Stimulated activated CD4-positive, alpha-beta T cell treated with anti-CD3 and anti-CD28 coated beads, Interleukin-12 subunit alpha, Interleukin-12 subunit beta, amount 100 ng/mL, for 24 hours (primary cell): Measurements from ENCODE around the gene TMEM235.
A peak's percentile ranks its signal among the peaks of the same experiment; 100 is the strongest.
"Not testable (repeated sequence)": the region's sequence is repeated elsewhere in the genome, so short reads cannot be mapped to it uniquely, and the experiment has no call there.

Experiments
- DNase-seq, 2 experiments: peaks; one replicate each; pipeline ENCODE4 v3.0.0-alpha.2; 2020; ENCODE audit warnings: low read depth in 2 of 2

Gene TMEM235

DNA sequence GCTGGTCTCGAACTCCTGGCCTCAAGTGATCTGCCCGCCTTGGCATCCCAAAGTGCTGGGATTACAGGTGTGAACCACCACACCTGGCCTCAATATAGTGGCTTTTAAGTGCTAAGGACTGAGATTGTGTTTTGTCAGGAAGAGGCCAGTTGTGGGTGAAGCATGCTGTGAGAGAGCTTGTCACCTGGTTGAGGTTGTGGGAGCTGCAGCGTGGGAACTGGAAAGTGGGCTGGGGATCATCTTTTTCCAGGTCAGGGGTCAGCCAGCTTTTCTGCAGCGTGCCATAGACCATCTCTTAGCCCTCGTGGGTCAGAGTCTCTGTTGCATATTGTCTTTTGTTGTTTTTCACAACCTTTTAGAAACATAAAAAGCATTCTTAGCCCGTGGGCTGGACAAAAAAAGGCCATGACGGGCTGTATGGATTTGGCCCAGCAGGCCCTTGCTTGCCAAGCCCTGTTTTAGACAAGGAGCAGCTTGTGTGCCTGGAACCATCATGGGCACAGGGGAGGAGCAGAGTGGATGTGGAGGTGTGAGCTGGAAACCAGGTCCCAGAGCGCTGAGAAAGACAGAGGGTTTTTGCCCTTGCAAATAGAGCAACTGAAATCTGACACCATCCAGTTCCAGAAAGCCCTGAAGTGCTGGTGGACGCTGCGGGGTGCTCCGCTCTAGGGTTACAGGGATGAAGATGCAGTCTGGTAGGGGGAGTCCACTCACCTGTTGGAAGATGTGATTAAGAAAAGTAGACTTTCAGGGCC lies 11.9 kb upstream of the TMEM235 start:
- no peak for DNase-seq

DNA sequence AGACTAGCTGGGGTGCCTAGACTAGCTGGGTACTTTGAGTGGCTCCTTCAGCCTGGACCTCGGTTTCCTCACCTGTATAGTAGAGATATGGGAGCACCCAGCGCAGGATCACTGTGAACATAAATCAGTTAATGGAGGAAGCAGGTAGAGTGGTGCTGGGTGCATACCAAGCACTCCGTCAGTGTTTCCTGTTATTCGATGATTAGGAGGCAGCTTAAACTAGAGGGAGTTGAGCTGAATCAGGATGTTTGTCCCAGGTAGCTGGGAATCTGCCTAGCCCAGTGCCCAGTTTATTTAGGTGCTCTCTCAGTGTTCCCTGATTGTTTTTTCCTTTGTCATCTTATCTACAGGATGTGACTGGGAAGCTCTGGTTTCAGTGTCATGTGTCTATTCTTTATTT lies 8.4 kb upstream of the TMEM235 start:
- DNase-seq: no peak

DNA sequence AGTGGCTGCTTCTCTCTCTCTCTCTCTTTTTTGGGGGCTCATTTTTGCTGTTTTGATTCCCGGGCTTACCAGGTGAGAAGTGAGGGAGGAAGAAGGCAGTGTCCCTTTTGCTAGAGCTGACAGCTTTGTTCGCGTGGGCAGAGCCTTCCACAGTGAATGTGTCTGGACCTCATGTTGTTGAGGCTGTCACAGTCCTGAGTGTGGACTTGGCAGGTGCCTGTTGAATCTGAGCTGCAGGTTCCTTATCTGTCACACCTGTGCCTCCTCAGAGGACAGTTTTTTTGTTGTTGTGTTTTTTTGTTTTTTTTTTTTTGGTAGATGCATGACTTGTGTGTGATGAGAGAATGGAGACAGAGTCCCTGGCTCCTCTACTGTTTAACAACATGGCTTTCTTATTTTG lies 7.7 kb upstream of the TMEM235 start:
- no peak for DNase-seq

GRCh38 chr17:78224231-78225087 lies 7.0 kb upstream of the TMEM235 start:
- no peak for DNase-seq

DNA sequence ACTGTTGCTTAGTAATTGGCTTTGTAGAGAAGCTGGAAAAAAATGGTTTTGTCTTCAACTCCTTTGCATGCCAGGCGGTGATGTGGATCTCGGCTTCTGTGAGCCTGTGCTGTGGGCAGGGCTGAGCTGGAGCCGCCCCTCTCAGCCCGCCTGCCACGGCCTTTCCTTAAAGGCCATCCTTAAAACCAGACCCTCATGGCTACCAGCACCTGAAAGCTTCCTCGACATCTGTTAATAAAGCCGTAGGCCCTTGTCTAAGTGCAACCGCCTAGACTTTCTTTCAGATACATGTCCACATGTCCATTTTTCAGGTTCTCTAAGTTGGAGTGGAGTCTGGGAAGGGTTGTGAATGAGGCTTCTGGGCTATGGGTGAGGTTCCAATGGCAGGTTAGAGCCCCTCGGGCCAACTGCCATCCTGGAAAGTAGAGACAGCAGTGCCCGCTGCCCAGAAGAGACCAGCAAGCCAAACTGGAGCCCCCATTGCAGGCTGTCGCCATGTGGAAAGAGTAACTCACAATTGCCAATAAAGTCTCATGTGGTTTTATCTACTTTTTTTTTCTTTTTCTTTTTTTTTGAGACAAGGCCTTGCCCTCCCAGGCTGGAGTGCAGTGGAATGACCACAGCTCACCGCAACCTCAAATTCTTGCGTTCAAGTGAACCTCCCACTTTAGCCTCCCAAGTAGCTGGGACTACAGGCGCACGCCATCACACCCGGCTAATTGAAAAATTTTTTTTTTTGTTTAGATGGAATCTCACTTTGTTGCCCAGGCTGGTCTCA lies 6.2 kb upstream of the TMEM235 start:
- no peak for DNase-seq

- DNase-seq: no peak
Observed at GRCh38 chr17:78226055-78226758, 5.2 kb upstream of the TMEM235 start.

GRCh38 chr17:78226759-78227454 lies 4.5 kb upstream of the TMEM235 start:
- DNase-seq: no peak

- DNase-seq: no peak
Observed at GRCh38 chr17:78227455-78227916, 3.9 kb upstream of the TMEM235 start.

GRCh38 chr17:78228176-78228575 lies 3.3 kb upstream of the TMEM235 start:
- DNase-seq: no peak

DNA sequence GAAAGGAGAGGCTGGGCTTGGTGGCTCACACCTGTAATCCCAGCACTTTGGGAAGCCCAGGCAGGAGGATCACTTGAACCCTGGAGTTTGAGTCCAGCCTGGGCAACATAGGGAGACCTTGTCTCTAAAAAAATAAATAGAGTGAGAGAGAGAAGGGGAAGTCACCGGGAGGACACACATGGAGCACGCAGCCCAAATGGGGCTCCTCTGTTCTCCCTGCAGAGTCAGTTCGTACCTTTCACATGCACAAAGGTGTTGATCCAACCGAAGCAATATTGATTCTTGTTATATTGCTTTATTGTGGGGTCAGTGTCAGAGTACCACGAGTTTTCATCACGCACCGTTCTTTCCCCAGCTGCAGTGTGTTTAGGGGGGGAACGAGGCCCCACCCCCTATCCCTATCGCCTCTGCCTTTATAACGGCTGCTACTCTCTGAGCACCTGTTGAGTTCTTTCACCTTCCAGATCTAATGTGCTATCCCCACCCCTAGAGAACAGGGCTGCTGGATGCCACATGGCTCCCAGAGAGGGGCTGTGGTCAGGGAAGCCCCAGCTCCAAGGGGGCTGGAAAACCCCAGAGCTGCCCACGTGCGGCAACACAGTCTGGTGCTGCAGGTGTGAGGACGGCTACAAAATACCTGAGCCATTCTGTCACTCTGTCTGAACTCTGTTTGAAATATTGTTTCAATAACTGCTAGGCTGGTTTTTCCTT lies 1.0 kb upstream of the TMEM235 start:
- no peak for DNase-seq

- DNase-seq: peak in 1 of 2 experiments; percentile 21
Observed at GRCh38 chr17:78231991-78232858, 794 bp downstream of the TMEM235 start.

DNA sequence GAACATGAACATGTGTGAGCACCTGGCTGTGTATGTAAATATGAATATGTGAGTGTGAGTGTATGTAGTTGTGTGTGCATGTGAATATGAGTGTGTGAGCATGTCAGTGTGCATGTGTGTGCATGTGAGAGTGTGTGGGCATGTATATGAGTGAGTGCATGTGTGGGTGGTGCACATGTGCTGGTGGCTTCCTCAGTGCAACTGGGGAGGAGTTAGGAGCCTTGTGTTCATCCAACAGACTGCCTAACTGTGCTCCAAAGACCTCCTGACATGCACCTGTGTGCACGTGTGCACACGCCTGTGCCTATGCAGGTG lies 1.4 kb downstream of the TMEM235 start:
- no peak for DNase-seq

DNA sequence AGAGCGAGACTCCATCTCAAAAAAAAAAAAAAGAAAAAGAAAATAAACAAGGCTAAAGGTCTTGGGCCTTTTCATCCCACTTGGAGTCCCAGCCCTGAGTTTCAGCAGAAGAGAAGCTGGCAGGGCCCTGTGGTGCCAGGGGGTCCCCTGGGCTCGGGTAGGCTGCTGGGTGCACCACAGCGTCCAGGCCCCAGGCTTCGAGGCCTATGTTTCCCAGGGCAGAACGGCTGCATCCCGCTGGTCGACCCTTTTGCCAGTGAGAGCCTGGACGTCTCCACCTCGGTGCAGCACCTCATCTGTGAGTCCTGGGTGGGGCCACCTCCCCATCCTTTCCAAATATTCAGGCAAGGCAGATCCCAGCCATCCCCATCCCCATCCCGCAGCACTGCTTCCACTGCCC lies 2.2 kb downstream of the TMEM235 start:
- no peak for DNase-seq

DNA sequence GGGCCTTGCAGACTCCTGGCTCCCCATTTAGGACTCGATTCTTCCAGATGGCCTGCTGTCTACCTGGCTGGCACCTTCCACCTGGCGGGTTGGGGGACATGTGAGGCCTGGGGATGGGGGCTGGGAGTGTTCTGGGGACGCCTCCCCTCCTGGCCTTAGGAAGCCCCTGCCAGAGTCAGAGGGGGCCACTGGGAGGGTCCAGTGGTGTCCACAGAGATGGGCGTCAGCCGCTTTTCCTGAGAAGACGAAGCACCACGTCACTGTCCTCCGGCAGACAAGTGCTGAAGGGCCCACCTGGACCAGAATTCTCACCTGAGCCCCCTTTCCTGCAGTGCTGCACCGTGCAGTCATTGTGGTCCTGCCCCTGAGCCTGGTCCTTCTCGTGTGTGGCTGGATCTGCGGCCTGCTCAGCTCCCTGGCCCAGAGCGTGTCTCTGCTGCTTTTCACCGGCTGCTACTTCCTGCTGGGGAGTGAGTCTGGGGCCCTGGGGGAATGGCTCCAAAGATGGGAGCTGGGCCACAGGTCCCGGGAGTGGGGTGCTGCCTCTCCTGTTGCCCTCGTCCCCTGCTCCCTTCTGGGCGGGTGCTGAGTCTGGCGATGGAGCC lies 2.9 kb downstream of the TMEM235 start:
- DNase-seq: no peak

DNA sequence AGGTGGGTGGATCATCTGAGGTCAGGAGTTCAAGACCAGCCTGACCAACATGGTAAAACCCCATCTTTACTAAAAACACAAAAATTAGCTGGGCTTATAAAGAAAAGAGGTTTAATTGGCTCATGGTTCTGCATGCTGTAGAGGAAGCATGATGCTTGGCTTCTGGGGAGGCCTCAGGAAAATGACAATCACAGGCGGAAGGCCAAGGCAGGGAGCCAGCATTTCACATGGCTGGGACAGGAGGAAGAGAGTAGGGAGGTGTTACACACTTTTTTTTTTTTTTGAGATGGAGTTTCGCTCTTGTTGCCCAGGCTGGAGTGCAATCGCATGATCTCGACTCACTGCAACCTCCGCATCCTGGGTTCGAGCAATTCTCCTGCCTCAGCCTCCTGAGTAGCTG lies 3.6 kb downstream of the TMEM235 start:
- DNase-seq: not testable (repeated sequence)

DNA sequence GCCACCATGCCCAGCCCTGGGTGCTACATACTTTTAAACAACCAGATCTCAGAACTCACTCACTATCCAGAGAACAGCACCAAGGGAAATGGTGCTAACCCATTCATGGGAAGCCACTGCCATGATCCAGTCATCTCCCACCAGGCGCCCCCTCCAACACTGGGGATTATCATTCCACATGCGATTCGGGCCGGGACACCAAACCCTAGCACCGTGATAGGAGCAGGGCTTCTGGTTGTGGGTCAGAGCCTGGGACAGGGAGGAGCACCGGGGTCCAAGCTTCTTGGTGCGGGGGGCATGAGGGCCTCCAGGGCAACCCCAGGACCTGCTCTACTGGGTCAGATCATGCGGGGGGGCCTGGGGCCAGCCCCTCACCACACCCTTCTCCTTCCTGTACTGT lies 4.5 kb downstream of the TMEM235 start:
- no peak for DNase-seq

GRCh38 chr17:78236362-78237127 lies 5.1 kb downstream of the TMEM235 start:
- DNase-seq: no peak

DNA sequence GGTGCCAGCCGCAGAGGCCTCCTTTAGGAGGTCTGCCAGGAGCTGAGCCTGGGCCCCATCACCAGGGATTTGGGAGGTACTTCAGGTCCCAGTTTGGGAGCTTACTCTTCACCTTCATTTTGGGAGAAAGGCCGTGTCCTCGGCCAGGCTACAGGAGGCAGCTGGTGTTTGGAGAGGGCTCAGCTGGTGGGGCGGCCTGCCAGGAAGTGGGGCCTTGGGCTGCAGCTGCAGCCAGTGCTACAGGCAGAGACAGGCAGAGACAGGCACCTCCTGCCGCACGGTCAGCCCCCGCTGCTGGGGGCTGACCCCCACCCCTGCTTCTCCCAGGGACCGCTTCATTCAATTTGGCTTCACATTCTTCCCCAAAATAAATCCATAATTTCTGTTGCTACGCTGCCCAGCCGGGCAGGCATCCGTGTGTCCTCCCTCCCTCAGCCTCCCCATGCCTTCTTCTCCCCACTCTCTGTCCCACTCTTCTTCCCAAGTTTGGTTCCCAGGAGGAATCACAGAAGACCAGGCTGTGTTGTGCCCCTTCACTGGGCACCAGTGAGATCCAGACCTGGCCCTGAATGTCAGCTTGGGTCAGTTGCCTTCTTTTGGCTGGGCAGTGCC lies 6.1 kb downstream of the TMEM235 start:
- DNase-seq: no peak
